Spleen (tissue), 7 donors: Measurements from ENCODE around the gene SPI1.

Experiments used
- CTCF ChIP-seq, 11 experiments: fragments of 200-600 bp in 7 of 11; fragments of 450-650 bp in 4 of 11; sonication (generic) in 4 of 11; IDR thresholded peaks in 8 of 11; conservative IDR thresholded peaks in 3 of 11; 1 replicate in 7 of 11; 2 replicates in 4 of 11; pipeline versions ENCODE4 v1.4.0 to v1.8.0; 2016 to 2021; ENCODE audit warnings: antibody characterized with exemption in 11 of 11, inconsistent platforms in 4 of 11, mild to moderate bottlenecking in 1 of 11
- POLR2A ChIP-seq, 3 donors: fragments of 450-650 bp; IDR thresholded peaks; one replicate each; pipeline ENCODE4 v1.5.1; 2017; ENCODE audit warnings: antibody characterized with exemption in 3 of 3, mild to moderate bottlenecking in 1 of 3
- donor health status: DM: no; HTN: no; CAD: no; lungs with moderate emphysema.
- donor health status: DM: no; HTN: no; CAD: no.
- donor health status: DM: no; HTN: no; CAD: no.

- TF ChIP-seq CTCF (IDR thresholded peaks at IDR 0.05 in 8 of 11, conservative IDR thresholded peaks at IDR 0.05 in 3 of 11) (no peak), POLR2A (IDR thresholded peaks at IDR 0.05) (no peak)
Observed at GRCh38 chr11:47410370-47411264, 32.3 kb upstream of the SPI1 start.
